Natural killer cell (primary cell): ENCODE results near the gene C2CD4B. TPM values are rescaled to one million over a fixed set of nuclear protein-coding genes. Genes with fewer than 3 reads are reported as not detected.

ENCODE experiments used
- ATAC-seq, 3 donors: fragments of 150-1000 bp in 2 of 3; fragments of 200-7000 bp in 1 of 3; cut with Tn5 transposase; 1 replicate in 1 of 3; 2 replicates in 2 of 3; pipeline ENCODE4 v1.10.0; 2021; ENCODE audit warnings: mild to moderate bottlenecking in 2 of 3, moderate library complexity in 2 of 3
- DNase-seq, 2 donors: peaks; one replicate each; pipeline versions ENCODE4 v3.0.0 to v3.0.0-alpha.2; 2013 to 2021; ENCODE audit warnings: mixed read lengths in 1 of 2
- H3K27ac ChIP-seq: one replicate; pipeline ENCODE4 v1.5.1; 2013; ENCODE audit warnings: mild to moderate bottlenecking, low read length
- H3K27me3 ChIP-seq: one replicate; pipeline ENCODE4 v1.6.1; 2013; ENCODE audit warnings: low read length; ENCODE audit not compliant: control insufficient read depth, insufficient read depth
- H3K36me3 ChIP-seq: one replicate; pipeline ENCODE4 v1.6.1; 2013; ENCODE audit warnings: low read length; ENCODE audit not compliant: control insufficient read depth, insufficient read depth
- H3K4me1 ChIP-seq: one replicate; pipeline ENCODE4 v1.6.1; 2013; ENCODE audit warnings: low read length; ENCODE audit not compliant: control insufficient read depth, insufficient read depth
- H3K4me3 ChIP-seq: one replicate; pipeline ENCODE4 v1.5.1; 2013; ENCODE audit warnings: low read length
- H3K9me3 ChIP-seq: one replicate; pipeline ENCODE4 v1.6.1; 2013; ENCODE audit warnings: low read length; ENCODE audit not compliant: control insufficient read depth, insufficient read depth
- H3K27ac Mint-ChIP-seq, 2 donors: one replicate each; pipeline ENCODE4 v1.8.0; 2022; ENCODE audit warnings: mild to moderate bottlenecking in 2 of 2, mixed read lengths in 2 of 2, moderate library complexity in 1 of 2
- H3K27me3 Mint-ChIP-seq, 2 donors: one replicate each; pipeline ENCODE4 v1.8.0; 2022; ENCODE audit warnings: low read depth in 2 of 2, mixed read lengths in 2 of 2
- H3K36me3 Mint-ChIP-seq: one replicate; pipeline ENCODE4 v1.8.0; 2022; ENCODE audit warnings: mixed read lengths
- H3K4me1 Mint-ChIP-seq, 2 donors: one replicate each; pipeline ENCODE4 v1.8.0; 2022; ENCODE audit warnings: mixed read lengths in 2 of 2
- H3K4me3 Mint-ChIP-seq: one replicate; pipeline ENCODE4 v1.8.0; 2022; ENCODE audit warnings: mild to moderate bottlenecking, moderate library complexity, mixed read lengths
- H3K9me3 Mint-ChIP-seq, 2 donors: one replicate each; pipeline ENCODE4 v1.8.0; 2022; ENCODE audit warnings: mixed read lengths in 2 of 2
- CTCF ChIP-seq: fragments of 200-600 bp; IDR thresholded peaks from one replicate; pipeline ENCODE4 v1.8.0; 2022; ENCODE audit warnings: antibody characterized with exemption
- WGBS: methylation state at CpG from one replicate; pipeline ENCODE4 v1.1.7; 2013; ENCODE audit warnings: missing lambda C conversion rate; ENCODE audit not compliant: insufficient coverage; 5-methylcytosine and 5-hydroxymethylcytosine counted together
- intact Hi-C: fragments of 100-400 bp; cut with micrococcal nuclease; formaldehyde crosslinking; loops from one replicate; pipeline ENCODE4 v1.14.2; 2022
- total RNA-seq, 4 donors: library from RNA; stranded (reverse); fragments of 120-200 nt in 1 of 4; gene quantifications; one replicate each; pipeline versions ENCODE4 v1.2.3 to v1.2.4, GENCODE V29; 2013 to 2022

Gene C2CD4B
- total RNA-seq, 3 donors from 2014 or later (not counting 1 experiment from before 2014, with no cell fraction given): 0.75 TPM; not detected in 2

GRCh38 chr15:62187425-62187824 is 22.3 kb upstream of the C2CD4B start:
- H3K36me3 Mint-ChIP-seq: no peaks in the 10 kb centered on the region
- intact Hi-C loops: no loop called here
- Histone ChIP-seq H3K9me3 (no peaks in the 10 kb centered on the region), H3K27ac (no peak overlapping the region), H3K4me3 (no peak overlapping the region), H3K36me3 (no peaks in the 10 kb centered on the region), H3K27me3 (no peaks in the 10 kb centered on the region), H3K4me1 (no peaks in the 10 kb centered on the region)
- no peaks in the 10 kb centered on the region for H3K9me3 Mint-ChIP-seq
- H3K27me3 Mint-ChIP-seq: peaks cover 15 to 41% of the 10 kb centered on the region in 2 donors
- no peaks in the 10 kb centered on the region for H3K4me1 Mint-ChIP-seq
- TF ChIP-seq CTCF: no peak
- ATAC-seq (no peak), DNase-seq (no peak)
- WGBS: 89% methylated on average over 5 of the region's 5 CpGs
- H3K27ac Mint-ChIP-seq: no peak overlapping the region
- H3K4me3 Mint-ChIP-seq: no peak overlapping the region

GRCh38 chr15:62186578-62186977 is 21.5 kb upstream of the C2CD4B start:
- TF ChIP-seq CTCF: no peak
- WGBS: 96% methylated on average over 27 of the region's 27 CpGs

GRCh38 chr15:62183130-62183529 is 18.0 kb upstream of the C2CD4B start:
- Histone ChIP-seq H3K4me3 (no peak overlapping the region), H3K27ac (no peak overlapping the region), H3K4me1 (no peaks in the 10 kb centered on the region), H3K27me3 (no peaks in the 10 kb centered on the region), H3K9me3 (no peaks in the 10 kb centered on the region), H3K36me3 (no peaks in the 10 kb centered on the region)
- H3K9me3 Mint-ChIP-seq: no peaks in the 10 kb centered on the region
- TF ChIP-seq CTCF: no peak
- H3K27me3 Mint-ChIP-seq: peaks cover 2 to 27% of the 10 kb centered on the region in 2 donors
- no peak overlapping the region for H3K27ac Mint-ChIP-seq
- H3K4me1 Mint-ChIP-seq: no peaks in the 10 kb centered on the region
- no peak for ATAC-seq
- no peak for DNase-seq
- H3K36me3 Mint-ChIP-seq: no peaks in the 10 kb centered on the region
- intact Hi-C loops: no loop called here
- H3K4me3 Mint-ChIP-seq: no peak overlapping the region

More at GRCh38 chr15:62186578-62186977, 21.5 kb upstream of the C2CD4B start:
- DNase-seq (no peak), ATAC-seq (no peak)
- intact Hi-C loops: no loop called here
- Mint-ChIP-seq H3K4me3 (no peak overlapping the region), H3K27ac (no peak overlapping the region), H3K9me3 (no peaks in the 10 kb centered on the region), H3K27me3 (peaks cover 13 to 38% of the 10 kb centered on the region in 2 donors), H3K36me3 (no peaks in the 10 kb centered on the region), H3K4me1 (no peaks in the 10 kb centered on the region)
- H3K4me3 ChIP-seq: no peak overlapping the region
- no peaks in the 10 kb centered on the region for H3K27me3 ChIP-seq
- no peaks in the 10 kb centered on the region for H3K36me3 ChIP-seq
- H3K27ac ChIP-seq: no peak overlapping the region
- no peaks in the 10 kb centered on the region for H3K9me3 ChIP-seq
- H3K4me1 ChIP-seq: no peaks in the 10 kb centered on the region

GRCh38 chr15:62173215-62173614 is 8.1 kb upstream of the C2CD4B start:
- TF ChIP-seq CTCF: no peak
- H3K9me3 ChIP-seq: no peaks in the 10 kb centered on the region
- Mint-ChIP-seq H3K4me3 (no peak overlapping the region), H3K36me3 (no peaks in the 10 kb centered on the region), H3K27me3 (peaks cover 25 to 42% of the 10 kb centered on the region in 2 donors), H3K4me1 (no peaks in the 10 kb centered on the region), H3K9me3 (no peaks in the 10 kb centered on the region), H3K27ac (no peak overlapping the region)
- H3K4me3 ChIP-seq: no peak overlapping the region
- DNase-seq: no peak
- 80% methylated on average over 2 of the region's 5 CpGs for WGBS
- intact Hi-C loops: no loop called here
- no peak overlapping the region for H3K27ac ChIP-seq
- no peaks in the 10 kb centered on the region for H3K27me3 ChIP-seq
- no peak for ATAC-seq
- no peaks in the 10 kb centered on the region for H3K4me1 ChIP-seq
- H3K36me3 ChIP-seq: no peaks in the 10 kb centered on the region
